ENCODE measurements around the gene ADD1.

DNA sequence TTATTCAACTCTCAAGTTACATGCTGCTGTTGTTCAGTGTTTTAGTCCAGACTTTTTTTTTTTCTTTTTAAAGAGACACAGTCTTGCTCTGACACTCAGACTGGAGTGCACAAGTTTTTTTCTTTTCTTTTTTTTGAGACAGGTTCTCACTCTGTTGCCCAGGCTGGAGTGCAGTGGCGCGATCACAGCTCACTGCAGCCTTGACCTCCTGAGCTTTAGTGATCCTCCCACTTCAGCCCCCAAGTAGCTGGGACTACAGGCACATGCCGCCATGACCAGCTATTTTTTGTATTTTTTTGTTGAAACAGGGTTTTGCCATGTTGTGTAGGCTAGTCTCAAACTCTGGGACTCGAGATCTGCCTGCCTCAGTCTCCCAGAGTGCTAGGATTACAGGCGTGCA lies 11.9 kb downstream of the ADD1 start:
- TF ChIP-seq, protein P1, sequence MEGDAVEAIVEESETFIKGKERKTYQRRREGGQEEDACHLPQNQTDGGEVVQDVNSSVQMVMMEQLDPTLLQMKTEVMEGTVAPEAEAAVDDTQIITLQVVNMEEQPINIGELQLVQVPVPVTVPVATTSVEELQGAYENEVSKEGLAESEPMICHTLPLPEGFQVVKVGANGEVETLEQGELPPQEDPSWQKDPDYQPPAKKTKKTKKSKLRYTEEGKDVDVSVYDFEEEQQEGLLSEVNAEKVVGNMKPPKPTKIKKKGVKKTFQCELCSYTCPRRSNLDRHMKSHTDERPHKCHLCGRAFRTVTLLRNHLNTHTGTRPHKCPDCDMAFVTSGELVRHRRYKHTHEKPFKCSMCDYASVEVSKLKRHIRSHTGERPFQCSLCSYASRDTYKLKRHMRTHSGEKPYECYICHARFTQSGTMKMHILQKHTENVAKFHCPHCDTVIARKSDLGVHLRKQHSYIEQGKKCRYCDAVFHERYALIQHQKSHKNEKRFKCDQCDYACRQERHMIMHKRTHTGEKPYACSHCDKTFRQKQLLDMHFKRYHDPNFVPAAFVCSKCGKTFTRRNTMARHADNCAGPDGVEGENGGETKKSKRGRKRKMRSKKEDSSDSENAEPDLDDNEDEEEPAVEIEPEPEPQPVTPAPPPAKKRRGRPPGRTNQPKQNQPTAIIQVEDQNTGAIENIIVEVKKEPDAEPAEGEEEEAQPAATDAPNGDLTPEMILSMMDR (conservative IDR thresholded peaks at IDR 0.05): no peak
- TF ChIP-seq EZH2 (IDR thresholded peaks at IDR 0.05; ENCODE audit: low read depth): no peak
